Loucy (cell line): ENCODE measurements around the gene RASA1.

Experiments used
- CTCF ChIP-seq: fragments of 200-600 bp; sonication (generic); conservative IDR thresholded peaks from 2 replicates; pipeline ENCODE4 v1.5.1; 2014; ENCODE audit warnings: mild to moderate bottlenecking, antibody characterized with exemption, low read length
- EZH2phosphoT487 ChIP-seq: fragments of 200-600 bp; IDR thresholded peaks from 2 replicates; pipeline ENCODE4 v1.6.1; 2018; ENCODE audit warnings: antibody characterized with exemption, mild to moderate bottlenecking, moderate library complexity, borderline replicate concordance

- TF ChIP-seq CTCF (no peak), EZH2phosphoT487 (no peak)
Observed at GRCh38 chr5:87267574-87268125, at the start of gene RASA1.
